ENCODE results near the gene VTI1A.

The VTI1A gene

DNA sequence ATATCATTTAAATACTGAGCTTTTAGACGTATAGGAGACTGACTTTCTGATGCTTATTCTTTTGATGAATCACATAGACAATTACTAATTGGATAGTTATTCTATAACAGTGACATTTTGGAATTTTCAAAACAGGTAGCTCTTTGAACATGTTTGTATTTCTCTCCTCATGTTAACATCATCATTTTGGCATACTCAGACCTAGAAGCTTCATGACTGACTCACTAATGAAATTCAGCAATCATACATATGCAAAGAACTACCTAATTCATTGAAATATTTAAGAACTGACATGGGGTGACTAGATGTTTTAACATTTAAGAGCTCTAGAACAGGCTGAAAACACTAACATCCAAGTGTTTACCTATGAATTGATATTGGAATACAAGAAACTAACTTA is 192.3 kb downstream of the VTI1A start:
- no peak for DNase-seq (ENCODE audit: low spot score)

DNA sequence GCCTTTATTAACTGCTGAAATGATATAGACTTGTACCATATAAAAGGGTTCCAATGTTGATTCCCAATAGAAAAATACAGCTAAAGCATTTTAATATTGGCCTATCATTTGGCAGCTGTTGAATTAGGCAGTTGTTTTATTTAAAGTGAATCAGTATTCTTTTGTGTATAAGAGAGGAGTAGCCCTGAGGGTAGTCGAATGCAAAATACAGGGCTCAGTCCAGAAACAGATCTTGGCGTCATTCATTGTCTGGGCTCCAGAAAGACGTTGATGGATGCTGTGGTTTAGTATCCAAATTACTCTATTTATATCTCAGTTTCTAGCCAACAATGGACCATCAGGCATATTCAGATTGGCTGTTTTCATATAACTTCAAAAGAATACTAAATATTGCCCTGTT is 193.6 kb downstream of the VTI1A start:
- DNase-seq (ENCODE audit: low spot score), result no peak

DNA sequence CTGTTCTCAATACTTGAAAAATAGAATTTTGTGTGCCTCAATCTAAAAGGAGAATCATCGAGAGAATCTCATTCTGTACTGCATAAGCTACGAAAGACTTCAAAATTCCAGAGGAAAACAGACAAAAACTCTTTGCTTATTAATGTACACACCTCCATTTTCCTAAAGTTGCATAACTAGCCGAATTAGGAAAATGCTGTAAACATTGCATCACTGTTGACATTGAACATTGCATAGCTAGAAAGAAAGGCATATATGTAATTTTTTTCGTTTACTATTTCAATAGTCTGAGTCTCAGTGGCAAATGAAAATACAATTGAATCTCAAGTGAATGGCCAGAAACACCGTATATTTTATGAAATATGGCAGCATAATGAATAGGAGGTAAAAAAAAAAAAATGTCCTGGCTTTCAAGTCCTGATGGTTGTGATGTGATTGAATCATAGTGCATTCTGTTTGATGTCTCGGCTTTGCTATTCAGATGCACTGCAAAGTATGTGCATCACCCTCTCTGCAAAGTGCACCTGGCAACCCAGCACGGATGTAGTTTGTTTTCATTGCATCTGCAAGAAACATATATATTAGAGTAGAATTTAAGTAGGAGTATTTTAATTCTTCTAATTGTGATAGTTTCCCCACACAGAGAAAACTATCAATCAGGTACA is 196.7 kb downstream of the VTI1A start:
- DNase-seq (ENCODE audit: low spot score), result no peak

DNA sequence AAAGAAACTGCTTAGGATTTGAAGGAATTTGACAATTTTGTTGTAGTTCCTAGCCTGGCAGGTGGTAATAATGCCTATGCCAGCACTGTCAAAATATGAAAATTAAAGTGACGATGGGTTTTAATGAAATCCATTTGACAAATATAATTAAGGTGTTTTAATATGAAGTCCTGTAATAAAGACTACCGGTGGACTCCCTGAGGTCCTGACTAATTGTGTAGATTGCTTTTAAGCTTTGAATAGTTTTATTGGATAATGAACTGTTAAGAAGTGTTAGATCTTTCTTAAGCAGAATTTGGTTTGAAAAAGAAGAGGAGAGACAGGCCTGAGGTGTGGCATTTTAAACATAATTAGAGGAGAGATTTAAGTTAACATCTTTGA is 197.2 kb downstream of the VTI1A start:
- no peak for DNase-seq (ENCODE audit: low spot score)

DNA sequence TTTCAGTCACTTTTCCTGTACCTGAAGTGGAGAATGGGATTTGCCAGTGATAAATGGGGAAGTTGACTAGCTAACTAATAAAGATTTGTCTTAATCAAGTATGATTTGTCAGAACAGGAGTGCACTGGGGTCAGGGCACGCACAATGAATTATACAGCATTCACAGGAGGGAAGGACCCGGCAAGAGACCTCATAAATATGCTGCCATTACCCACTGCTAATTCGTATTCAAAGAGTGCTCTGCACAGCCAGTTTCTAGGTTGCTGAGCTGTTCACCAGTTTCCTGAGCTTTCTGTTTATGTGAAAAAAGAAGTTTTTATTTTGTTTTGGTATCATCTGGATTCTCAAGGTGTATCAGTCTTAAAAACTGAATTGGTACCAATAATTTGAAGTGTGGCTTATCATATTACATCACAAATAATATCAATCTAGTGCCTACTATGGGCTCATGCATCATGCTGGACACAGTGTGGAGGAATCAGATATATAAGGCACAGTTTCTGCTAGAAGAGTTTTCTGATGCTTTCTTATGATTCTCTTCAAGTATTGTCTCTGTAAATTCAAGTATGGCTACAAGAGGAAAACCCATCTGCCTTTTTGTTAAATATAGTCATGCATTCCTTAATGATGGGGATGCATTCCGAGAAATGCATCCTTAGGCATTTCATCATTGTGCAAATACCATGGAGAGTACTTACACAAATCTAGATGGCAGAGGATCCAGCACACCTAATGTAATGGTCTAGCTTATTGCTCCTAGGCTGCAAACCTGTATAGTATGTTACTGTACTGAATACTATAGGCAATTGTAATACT is 202.2 kb downstream of the VTI1A start:
- DNase-seq (ENCODE audit: low spot score), result no peak

DNA sequence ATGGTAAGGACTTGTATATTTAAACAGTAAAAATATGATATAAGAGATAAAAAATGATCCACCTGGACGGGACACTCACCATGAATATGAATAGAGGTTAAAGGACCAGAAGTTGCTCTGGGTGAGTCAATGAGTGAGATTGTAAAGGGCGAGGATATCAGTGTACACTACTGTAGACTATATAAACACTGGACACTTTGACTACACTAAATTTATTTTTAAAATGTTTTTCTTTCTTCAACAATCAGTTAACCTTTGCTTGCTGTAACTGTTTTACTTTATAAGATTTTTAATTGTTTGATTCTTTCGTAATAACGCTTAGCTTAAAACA is 202.8 kb downstream of the VTI1A start:
- no peak for DNase-seq (ENCODE audit: low spot score)

DNA sequence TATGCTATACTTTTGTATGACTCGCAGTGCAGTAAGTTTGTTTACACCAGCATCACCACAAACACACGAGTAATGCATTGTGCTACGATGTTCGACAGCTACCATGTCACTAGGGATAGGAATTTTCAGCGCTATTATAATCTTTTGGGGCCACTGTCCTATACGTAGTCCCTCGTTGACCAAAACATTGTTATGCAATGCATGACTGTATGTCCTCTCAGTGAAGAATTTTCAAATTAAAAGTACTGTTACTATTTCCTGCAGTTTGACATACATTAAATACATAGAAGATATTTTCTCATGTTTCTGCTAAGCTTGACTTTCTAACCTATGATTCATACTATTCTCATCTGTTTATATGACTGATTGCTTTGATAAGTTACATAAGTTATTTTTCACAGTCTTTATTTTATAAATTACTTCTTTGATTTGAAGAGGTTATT is 203.6 kb downstream of the VTI1A start:
- DNase-seq (ENCODE audit: low spot score), result no peak

DNA sequence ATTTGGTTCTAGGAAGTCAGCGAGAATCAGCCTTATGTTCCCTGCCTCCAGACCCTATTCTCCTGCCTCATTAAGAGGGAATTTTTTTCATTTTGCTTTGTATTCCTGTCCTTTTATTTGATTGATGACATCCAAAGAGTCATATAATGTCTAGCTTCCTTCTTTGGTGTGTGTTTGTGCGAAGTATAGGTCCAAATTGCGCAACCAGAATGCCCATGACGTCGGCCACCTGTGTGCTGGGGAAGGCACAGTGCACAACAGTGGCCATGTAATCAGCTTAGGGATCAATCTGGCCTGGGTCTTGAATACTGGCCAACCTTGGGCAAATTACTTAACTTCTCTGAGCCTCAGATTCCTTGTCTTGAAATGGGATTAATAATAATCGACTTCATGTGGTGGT is 206.2 kb downstream of the VTI1A start:
- DNase-seq (ENCODE audit: low spot score), result no peak

DNA sequence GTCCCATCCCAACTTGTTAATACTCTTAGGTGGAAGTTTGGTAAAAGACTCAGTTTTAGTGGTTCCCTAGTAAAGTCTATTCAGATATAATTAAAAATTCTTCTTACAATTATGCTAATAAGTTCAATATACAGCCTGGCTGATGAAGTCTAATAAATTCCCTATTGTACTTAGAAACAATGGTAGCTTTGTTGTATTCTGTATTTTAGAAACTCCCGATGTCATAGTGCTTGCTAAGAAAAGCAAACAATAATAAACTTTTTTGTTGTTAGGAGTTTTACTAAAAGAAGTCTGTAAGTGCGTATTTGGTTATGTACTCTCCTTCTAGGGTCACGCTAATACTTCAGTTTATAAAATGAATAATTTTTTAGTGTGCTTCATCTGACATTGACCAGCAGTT is 206.8 kb downstream of the VTI1A start:
- no peak for DNase-seq (ENCODE audit: low spot score)

DNA sequence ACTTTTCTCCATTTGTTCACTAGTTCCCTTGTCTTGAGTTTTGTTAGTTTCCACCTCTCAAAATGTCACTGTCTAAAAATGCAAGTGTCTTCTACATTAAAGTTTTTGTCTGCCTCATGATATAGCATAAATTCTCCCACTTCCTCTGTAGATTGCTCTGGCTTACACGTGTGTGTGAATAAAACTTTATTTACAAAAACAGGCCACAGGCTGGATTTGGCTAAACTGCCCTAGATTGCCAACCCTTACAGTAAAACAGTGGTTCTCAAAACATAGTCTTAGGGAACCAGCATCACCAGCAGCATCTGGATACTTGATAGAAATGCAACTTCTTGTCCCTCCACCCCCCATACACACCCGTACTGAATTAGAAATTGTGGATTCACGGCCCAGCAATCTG is 207.8 kb downstream of the VTI1A start:
- DNase-seq (ENCODE audit: low spot score), result no peak

DNA sequence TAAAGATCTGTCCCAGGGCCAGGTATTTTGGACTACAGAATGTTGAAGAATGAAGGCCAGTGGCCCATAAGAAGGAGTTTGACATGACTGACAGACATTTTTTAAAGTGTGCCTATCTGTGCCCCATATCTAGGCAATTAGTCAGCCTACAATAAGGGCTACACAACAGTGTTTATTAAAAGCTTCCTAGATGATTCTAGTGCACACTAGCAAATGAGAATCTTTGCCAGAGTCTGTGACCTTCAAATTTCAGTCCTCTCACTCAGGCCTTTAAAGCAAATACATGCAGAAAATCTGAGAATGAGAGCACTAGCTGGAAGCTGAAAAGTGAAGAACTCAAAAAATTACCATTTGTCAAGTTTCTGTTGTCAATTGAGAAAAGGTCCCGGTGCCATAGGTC is 208.7 kb downstream of the VTI1A start:
- no peak for DNase-seq (ENCODE audit: low spot score)

DNA sequence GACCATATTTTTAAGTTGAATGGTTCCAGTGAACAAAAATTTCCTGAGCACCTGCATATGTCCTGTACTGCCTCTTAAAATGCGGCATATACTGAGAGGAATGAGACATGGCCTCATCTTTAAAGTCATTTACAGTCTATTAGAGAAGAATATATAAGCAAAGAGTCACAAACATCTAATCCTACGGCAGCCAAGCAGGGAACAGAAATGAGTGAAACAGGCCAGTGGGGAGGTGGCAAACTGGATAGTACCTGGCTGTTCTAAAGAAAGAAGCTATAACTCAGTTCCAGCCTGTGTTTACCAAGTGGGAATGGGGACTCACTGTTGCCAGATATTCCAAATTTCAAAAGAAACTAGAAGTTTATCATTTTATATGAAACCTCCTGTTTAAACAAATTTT is 211.4 kb downstream of the VTI1A start:
- no peak for DNase-seq (ENCODE audit: low spot score)

DNA sequence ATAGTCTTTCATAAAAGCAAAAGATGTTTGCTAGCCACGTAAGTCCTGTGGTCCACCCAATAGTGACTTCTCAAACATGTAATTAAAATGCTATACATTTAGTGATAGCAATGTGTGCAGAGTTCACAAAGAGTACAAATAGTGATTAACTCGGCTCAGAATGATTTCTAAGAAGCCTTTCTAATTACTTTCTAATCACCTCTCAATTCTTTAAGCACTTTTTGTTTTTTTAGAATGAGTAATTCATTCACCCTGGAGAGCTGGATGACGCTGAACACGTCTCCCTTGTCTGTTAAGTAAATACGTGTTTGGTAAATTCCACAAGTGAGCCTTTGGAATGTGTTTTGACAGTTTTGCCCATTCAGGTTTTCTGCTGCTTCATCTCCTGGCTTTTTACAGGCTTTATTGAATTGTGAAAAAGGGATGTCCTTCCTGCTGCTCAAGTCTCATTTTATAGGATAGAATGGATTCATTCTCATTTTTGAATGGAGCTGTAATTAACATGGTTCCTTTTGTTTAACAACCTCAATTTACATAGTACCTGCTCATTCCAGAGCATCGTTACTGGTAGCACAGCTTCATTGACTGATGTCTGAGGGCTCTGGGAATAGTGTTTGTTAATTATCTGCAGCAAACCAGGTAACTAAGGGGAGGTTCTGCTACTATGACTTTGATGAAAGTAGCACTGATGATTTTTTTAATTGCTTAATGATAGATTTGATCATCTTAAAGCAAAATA is 212.1 kb downstream of the VTI1A start:
- no peak for DNase-seq (ENCODE audit: low spot score)

DNA sequence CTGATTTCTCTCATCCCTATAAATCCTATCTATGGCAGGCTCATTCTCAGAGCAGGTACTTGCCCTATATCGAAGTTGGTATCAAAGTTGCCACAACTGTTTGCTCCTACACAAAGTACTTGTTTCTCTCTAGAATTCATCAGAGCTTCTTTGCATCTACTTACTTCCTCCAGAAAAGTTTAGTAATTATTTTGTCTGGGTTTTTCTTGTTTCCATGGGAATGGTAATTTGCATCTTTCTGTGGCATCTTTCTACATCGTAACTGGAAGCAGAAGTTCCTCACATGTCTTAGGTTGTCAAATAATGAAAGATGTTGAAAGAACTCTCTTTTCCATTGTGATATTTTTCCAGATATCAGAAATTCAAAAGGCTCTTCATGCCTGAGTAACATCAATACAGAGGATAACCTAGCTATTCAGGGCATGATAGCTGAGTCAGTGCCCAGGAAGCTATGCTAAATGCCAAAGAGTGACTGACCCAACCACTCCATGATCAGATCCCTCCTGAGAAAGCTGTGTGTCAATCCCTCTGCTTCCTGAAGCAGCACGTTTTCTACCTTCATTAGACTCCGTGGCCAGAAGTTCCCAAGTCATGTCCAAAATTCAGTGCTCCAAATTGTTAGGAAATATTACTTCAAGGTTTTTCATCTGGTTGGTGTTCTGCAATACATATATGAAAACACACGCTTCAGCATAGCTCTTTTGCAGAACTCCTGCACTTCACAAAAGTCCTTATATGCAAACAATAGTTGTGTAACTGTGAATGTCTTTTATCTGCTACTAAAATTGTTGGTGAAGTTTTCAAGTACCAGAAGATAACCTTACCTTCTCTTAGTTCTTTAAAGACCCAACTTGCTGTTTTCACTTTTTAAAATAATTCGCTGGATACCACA is 216.5 kb downstream of the VTI1A start:
- no peak for DNase-seq (ENCODE audit: low spot score)

DNA sequence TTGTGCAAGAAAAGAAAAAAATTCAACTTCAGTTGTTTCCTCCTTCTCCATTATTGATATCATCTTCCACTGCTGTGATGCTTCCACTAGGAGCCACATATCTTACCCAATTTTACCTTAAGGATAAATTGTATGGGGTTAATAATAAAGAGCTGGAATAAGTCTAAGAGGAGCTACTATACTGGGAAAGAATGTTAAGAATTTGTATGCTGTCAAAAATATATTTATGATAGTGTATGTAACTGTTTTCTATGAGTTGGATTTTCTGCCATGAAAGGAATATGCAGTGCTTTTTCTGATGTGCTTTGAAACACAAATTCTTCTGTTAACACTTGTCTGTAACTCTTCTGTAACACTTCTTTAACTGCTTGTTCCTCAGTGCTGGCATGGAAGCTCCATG is 219.1 kb downstream of the VTI1A start:
- DNase-seq (ENCODE audit: low spot score), result no peak

DNA sequence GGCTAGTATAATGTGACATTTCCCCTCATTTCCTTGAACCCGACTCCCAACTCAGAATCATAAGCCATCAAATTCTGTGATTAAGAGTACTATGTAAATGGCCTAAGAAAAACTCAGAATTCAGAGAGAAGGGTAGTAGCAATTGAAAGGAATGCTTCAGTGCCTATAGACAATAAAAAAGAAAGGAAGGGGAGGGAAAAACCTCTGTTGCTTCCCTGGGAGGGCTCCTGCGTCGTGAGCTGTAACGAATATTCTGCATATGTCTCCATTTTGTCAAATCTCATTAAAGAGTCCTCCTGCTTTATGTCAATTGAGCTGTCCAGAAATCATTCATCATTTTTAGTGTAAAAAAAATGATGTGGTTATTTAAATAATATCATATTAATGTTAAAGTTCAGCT is 223.0 kb downstream of the VTI1A start:
- no peak for DNase-seq (ENCODE audit: low spot score)

DNA sequence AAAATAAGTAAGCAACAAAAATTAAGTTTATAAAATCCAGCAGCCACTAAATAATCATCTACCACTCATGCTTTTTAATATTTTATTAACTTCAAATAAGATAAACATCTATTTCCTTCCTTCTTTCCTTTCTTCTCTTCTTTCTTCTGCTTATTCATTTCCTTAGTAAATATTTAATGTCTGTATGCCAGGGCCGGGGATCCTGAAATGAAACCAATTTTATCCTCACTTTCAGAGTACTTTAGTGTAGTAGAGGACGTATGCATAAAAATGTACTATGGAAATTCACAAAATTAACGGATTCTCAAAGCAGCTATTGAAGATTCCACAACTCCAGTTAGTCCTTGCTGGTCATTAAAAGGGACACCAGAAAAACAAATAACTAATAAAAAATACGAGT is 224.7 kb downstream of the VTI1A start:
- no peak for DNase-seq (ENCODE audit: low spot score)

DNA sequence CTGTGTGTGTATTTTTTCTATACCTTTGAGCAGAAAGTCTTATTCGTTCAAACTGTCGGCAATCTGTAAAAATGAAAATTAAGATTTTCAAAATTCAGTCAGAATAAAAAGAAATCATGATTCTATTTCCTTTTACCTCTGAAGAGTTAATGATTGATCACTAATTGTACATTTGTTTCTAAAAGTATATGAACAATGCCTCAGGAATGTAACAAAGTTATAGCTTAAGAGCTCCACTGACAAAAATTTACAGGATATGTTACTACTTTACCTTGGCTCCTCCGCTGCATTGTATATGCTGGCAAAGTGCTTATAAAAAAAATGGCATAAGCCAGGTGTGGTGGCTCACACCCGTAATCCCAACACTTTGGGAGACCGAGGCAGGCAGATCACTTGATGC is 225.7 kb downstream of the VTI1A start:
- DNase-seq (ENCODE audit: low spot score), result no peak

DNA sequence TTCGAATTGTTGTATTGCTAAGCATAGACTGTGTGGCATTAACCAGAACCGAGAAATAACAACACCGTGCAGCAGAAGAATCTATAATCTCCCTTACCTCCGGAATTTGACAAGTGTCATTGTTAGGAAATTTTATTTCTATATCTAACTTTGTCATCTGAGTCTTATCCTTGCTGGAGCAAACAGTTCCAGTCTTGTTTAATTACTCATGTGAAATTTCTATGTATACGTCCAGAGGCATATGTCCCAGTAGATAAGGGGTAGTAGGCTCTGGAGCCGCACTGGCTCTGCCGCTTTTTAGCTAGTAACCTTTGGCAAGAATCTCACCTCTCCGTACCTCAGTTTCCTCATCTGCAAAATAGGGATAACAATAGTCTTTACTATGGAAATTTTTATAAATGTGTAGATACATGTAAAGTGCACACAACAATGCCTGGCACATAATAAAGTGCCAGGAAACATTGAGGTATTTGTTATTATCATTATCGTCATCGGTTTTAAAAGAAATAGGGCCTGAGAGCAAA is 228.6 kb downstream of the VTI1A start:
- no peak for DNase-seq (ENCODE audit: low spot score)

DNA sequence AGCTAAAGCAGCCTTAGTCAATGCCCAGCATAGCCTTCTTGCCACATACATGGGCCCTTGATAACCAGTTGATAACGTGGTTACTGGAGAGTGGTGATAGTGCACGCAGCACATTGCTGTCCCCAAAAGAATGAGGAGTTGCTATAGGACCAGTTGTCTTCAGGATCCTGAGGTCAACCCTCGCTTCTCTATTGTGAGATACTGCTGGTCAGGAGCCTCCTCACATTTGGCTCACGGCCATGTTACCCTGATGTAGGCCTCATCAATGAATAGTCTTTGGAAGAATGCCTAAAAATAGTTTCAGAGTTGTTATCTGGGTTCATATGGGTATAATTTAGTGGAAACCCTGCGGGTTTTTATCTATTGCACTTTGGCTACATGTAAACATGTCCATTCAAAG is 230.7 kb downstream of the VTI1A start:
- DNase-seq (ENCODE audit: low spot score), result no peak

DNA sequence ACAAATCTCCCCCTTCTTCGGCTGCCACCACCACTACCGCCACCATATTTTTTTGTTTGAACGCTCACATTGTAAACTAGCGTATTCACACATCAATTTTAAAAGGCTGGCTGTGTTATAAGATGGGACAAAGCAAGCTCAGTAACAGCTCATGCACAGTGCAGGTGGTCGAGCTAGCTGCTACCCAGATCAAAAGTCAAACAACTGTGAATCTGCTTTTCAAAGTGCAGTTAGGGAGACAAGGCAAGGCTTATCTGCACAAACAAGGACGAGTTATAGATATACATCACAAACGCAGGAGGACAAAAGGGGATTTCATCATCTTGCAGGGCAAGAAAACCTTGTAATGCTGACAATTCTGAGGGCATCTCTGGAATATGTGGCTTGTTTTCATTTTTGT is 231.6 kb downstream of the VTI1A start:
- DNase-seq (ENCODE audit: low spot score), result no peak

DNA sequence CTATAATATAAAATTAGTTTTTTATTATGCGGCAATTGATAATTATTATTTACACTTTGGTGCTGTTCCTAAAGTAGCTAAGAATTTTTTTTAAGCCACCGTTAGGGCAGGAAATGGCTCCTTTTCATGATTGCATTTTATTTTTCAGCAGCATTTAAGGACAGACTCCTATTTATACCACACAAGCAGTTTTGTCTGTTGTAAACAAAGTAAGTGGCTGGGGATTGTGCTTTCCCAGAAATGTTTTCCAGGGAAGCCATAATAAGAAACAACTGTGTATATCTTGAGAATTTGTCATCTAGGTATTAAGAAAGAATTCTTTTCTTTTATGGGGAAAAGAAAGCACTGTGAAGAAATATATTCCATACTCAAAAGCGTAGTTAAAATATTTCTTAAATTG is 232.0 kb downstream of the VTI1A start:
- no peak for DNase-seq (ENCODE audit: low spot score)

Data from HuH-7 (cell line).